ENCODE measurements around the gene MCEE.

Gene MCEE

GRCh38 chr2:71074893-71075395, 55.1 kb downstream of the MCEE start:
- DNase-seq = no peak

GRCh38 chr2:71073475-71073874, 56.6 kb downstream of the MCEE start:
- DNase-seq = no peak

- no peak for DNase-seq
Measured at GRCh38 chr2:71072492-71072891, 57.5 kb downstream of the MCEE start.

GRCh38 chr2:71071681-71072398, 58.2 kb downstream of the MCEE start:
- peak; percentile 96 for DNase-seq

- no peak for DNase-seq
Measured at GRCh38 chr2:71070294-71071093, 59.5 kb downstream of the MCEE start.

- no peak for DNase-seq
Measured at GRCh38 chr2:71069376-71069775, 60.7 kb downstream of the MCEE start.

GRCh38 chr2:71068218-71069035, 61.6 kb downstream of the MCEE start, which contains the start of gene NAGK:
Gene NAGK, plus strand, starts transcription at chr2:71068648. Its CDS starts 36 bp downstream, at chr2:71068684.
- DNase-seq = peak; percentile 77

GRCh38 chr2:71067567-71068217, 62.3 kb downstream of the MCEE start:
- DNase-seq = no peak

GRCh38 chr2:71066856-71067255, 63.2 kb downstream of the MCEE start:
- DNase-seq = no peak

- peak; percentile 96 for DNase-seq
Measured at GRCh38 chr2:71064754-71065621, 65.0 kb downstream of the MCEE start.

GRCh38 chr2:71064110-71064611, 65.9 kb downstream of the MCEE start:
- DNase-seq = no peak

- DNase-seq = no peak
Measured at GRCh38 chr2:71063216-71063615, 66.8 kb downstream of the MCEE start.

GRCh38 chr2:71060871-71061270, 69.2 kb downstream of the MCEE start:
- DNase-seq = no peak

- no peak for DNase-seq
Measured at GRCh38 chr2:71060211-71060610, 69.8 kb downstream of the MCEE start.
